Type B pancreatic cell (in vitro differentiated cells): Measurements from ENCODE around the gene INPP4B. TPM values are rescaled to one million over a fixed set of nuclear protein-coding genes. Genes with fewer than 3 reads are reported as not detected.

Experiments
- DNase-seq: peaks from one replicate; pipeline ENCODE4 v3.0.0; 2021; ENCODE audit warnings: mixed read lengths; ENCODE audit not compliant: unreplicated experiment; ENCODE audit errors: extremely low spot score
- H3K27ac Mint-ChIP-seq: 2 replicates; pipeline ENCODE4 v1.8.0; 2021; ENCODE audit warnings: mild to moderate bottlenecking, mixed read lengths
- H3K27me3 Mint-ChIP-seq: 2 replicates; pipeline ENCODE4 v1.8.0; 2021; ENCODE audit warnings: mixed read lengths
- H3K36me3 Mint-ChIP-seq: 2 replicates; pipeline ENCODE4 v1.8.0; 2021; ENCODE audit warnings: mixed read lengths
- H3K4me1 Mint-ChIP-seq: one replicate; pipeline ENCODE4 v1.8.0; 2021; ENCODE audit warnings: mixed read lengths; ENCODE audit not compliant: unreplicated experiment
- H3K4me3 Mint-ChIP-seq: 2 replicates; pipeline ENCODE4 v1.8.0; 2021; ENCODE audit warnings: mild to moderate bottlenecking, mixed read lengths
- H3K9me3 Mint-ChIP-seq: 2 replicates; pipeline ENCODE4 v1.8.0; 2021; ENCODE audit warnings: mixed read lengths
- CTCF ChIP-seq: fragments of 200-600 bp; sonication (generic); conservative IDR thresholded peaks from 2 replicates; pipeline ENCODE4 v1.5.0; 2021; ENCODE audit warnings: antibody characterized with exemption, mild to moderate bottlenecking
- total RNA-seq: library from RNA; stranded (reverse); gene quantifications from 2 replicates; pipeline ENCODE4 v1.2.1, GENCODE V29; 2021; ENCODE audit warnings: low replicate concordance

Gene INPP4B
- total RNA-seq, 1 donor from 2014 or later: 9.0 TPM

GRCh38 chr4:142707401-142707800 is 138.7 kb downstream of the INPP4B start:
- Mint-ChIP-seq H3K27ac (no peak overlapping the region), H3K4me1 (no peaks in the 10 kb centered on the region), H3K27me3 (no peaks in the 10 kb centered on the region), H3K9me3 (no peaks in the 10 kb centered on the region), H3K36me3 (no peaks in the 10 kb centered on the region), H3K4me3 (no peak overlapping the region)
- no peak for TF ChIP-seq CTCF
- DNase-seq: no peak

- no peak overlapping the region for H3K27ac Mint-ChIP-seq
- DNase-seq: no peak
- no peaks in the 10 kb centered on the region for H3K4me1 Mint-ChIP-seq
- H3K27me3 Mint-ChIP-seq: no peaks in the 10 kb centered on the region
- no peak overlapping the region for H3K4me3 Mint-ChIP-seq
- H3K9me3 Mint-ChIP-seq: no peaks in the 10 kb centered on the region
- TF ChIP-seq CTCF: no peak
- no peaks in the 10 kb centered on the region for H3K36me3 Mint-ChIP-seq
Observed at GRCh38 chr4:142706381-142706780, 139.7 kb downstream of the INPP4B start.

GRCh38 chr4:142705820-142706219 is 140.3 kb downstream of the INPP4B start:
- Mint-ChIP-seq H3K27ac (no peak overlapping the region), H3K4me1 (no peaks in the 10 kb centered on the region), H3K4me3 (no peak overlapping the region), H3K36me3 (no peaks in the 10 kb centered on the region), H3K27me3 (no peaks in the 10 kb centered on the region), H3K9me3 (no peaks in the 10 kb centered on the region)
- DNase-seq: no peak
- TF ChIP-seq CTCF: no peak

GRCh38 chr4:142703694-142704309 is 142.3 kb downstream of the INPP4B start:
- no peak for TF ChIP-seq CTCF
- no peaks in the 10 kb centered on the region for H3K9me3 Mint-ChIP-seq
- H3K4me1 Mint-ChIP-seq: no peaks in the 10 kb centered on the region
- no peak overlapping the region for H3K27ac Mint-ChIP-seq
- no peak for DNase-seq
- no peak overlapping the region for H3K4me3 Mint-ChIP-seq
- no peaks in the 10 kb centered on the region for H3K27me3 Mint-ChIP-seq
- H3K36me3 Mint-ChIP-seq: no peaks in the 10 kb centered on the region

GRCh38 chr4:142701017-142701416 is 145.1 kb downstream of the INPP4B start:
- Mint-ChIP-seq H3K4me1 (peaks cover 6% of the 10 kb centered on the region), H3K27ac (no peak overlapping the region), H3K4me3 (no peak overlapping the region), H3K27me3 (no peaks in the 10 kb centered on the region), H3K9me3 (no peaks in the 10 kb centered on the region), H3K36me3 (no peaks in the 10 kb centered on the region)
- no peak for TF ChIP-seq CTCF
- no peak for DNase-seq

- TF ChIP-seq CTCF: no peak
- Mint-ChIP-seq H3K4me1 (peaks cover 6% of the 10 kb centered on the region), H3K27me3 (no peaks in the 10 kb centered on the region), H3K27ac (no peak overlapping the region), H3K9me3 (no peaks in the 10 kb centered on the region), H3K36me3 (no peaks in the 10 kb centered on the region), H3K4me3 (no peak overlapping the region)
- no peak for DNase-seq
Observed at GRCh38 chr4:142700531-142700930, 145.6 kb downstream of the INPP4B start.
